Gastroesophageal sphincter (tissue), 3 donors: ENCODE data around the gene PRKAR1B.

Experiments used
- CTCF ChIP-seq, 4 experiments: fragments of 200-600 bp in 2 of 4; fragments of 450-650 bp in 2 of 4; sonication (generic) in 1 of 4; IDR thresholded peaks; one replicate each; pipeline ENCODE4 v1.5.1; 2017 to 2019; ENCODE audit warnings: antibody characterized with exemption in 4 of 4, mild to moderate bottlenecking in 2 of 4, moderate library complexity in 2 of 4
- EP300 ChIP-seq: sonication (generic); formaldehyde crosslinking; IDR thresholded peaks from one replicate; pipeline ENCODE4 v1.6.1; 2017; ENCODE audit warnings: antibody characterized with exemption, mild to moderate bottlenecking
- POLR2A ChIP-seq, 2 donors: fragments of 450-650 bp; IDR thresholded peaks; one replicate each; pipeline ENCODE4 v1.6.1; 2017; ENCODE audit warnings: antibody characterized with exemption in 2 of 2, mild to moderate bottlenecking in 2 of 2, moderate library complexity in 1 of 2

- no peak for TF ChIP-seq CTCF (IDR thresholded peaks at IDR 0.05)
- TF ChIP-seq POLR2A (IDR thresholded peaks at IDR 0.05): no peak
- no peak for TF ChIP-seq EP300
These were observed 19.6 kb downstream of the PRKAR1B start for GRCh38 chr7:707296-708000.
